Stimulated activated CD4-positive, alpha-beta T cell treated with anti-CD3 and anti-CD28 coated beads, Interleukin-4, amount 100 ng/mL, for 4 hours (primary cell): ENCODE results near the gene MUC21.
"Not testable (repeated sequence)": the region's sequence is repeated elsewhere in the genome, so short reads cannot be mapped to it uniquely, and the experiment has no call there.

Source experiments
- DNase-seq, 2 experiments: peaks; one replicate each; pipeline ENCODE4 v3.0.0-alpha.2; 2020

The MUC21 gene

GRCh38 chr6:30970946-30971345, 12.6 kb upstream of the MUC21 start:
- DNase-seq = no peak

- no peak for DNase-seq
Measured at GRCh38 chr6:30972816-30973215, 10.7 kb upstream of the MUC21 start.

GRCh38 chr6:30974490-30975252, 8.8 kb upstream of the MUC21 start:
- no peak for DNase-seq

GRCh38 chr6:30979141-30979540, 4.4 kb upstream of the MUC21 start:
- no peak for DNase-seq

- DNase-seq = no peak
Measured at GRCh38 chr6:30979690-30980089, 3.8 kb upstream of the MUC21 start.

- DNase-seq = no peak
Measured at GRCh38 chr6:30981942-30982772, 1.4 kb upstream of the MUC21 start.

GRCh38 chr6:30985490-30985889, 2.0 kb downstream of the MUC21 start:
- DNase-seq = no peak

GRCh38 chr6:30987304-30987703, 3.8 kb downstream of the MUC21 start:
- DNase-seq = no peak

- DNase-seq = no peak
Measured at GRCh38 chr6:30988209-30988825, 4.8 kb downstream of the MUC21 start.

- peak in 1 of 2 experiments; percentile 15 for DNase-seq
Measured at GRCh38 chr6:30990422-30991086, 7.0 kb downstream of the MUC21 start.

- DNase-seq = no peak
Measured at GRCh38 chr6:30991891-30992290, 8.4 kb downstream of the MUC21 start.

- no peak for DNase-seq
Measured at GRCh38 chr6:30997301-30997700, 13.8 kb downstream of the MUC21 start.

- DNase-seq = no peak
Measured at GRCh38 chr6:30998785-30999184, 15.3 kb downstream of the MUC21 start.

- DNase-seq = not testable (repeated sequence)
Measured at GRCh38 chr6:31000067-31000860, 16.7 kb downstream of the MUC21 start.

- no peak for DNase-seq
Measured at GRCh38 chr6:31001281-31001888, 17.9 kb downstream of the MUC21 start.

GRCh38 chr6:31002471-31002870, 19.0 kb downstream of the MUC21 start:
- DNase-seq = no peak

- DNase-seq = no peak
Measured at GRCh38 chr6:31004794-31005193, 21.3 kb downstream of the MUC21 start.

GRCh38 chr6:31005249-31006020, 21.9 kb downstream of the MUC21 start:
- DNase-seq = no peak

- DNase-seq = no peak
Measured at GRCh38 chr6:31007694-31008093, 24.2 kb downstream of the MUC21 start.

GRCh38 chr6:31008165-31008564, 24.6 kb downstream of the MUC21 start:
- DNase-seq = no peak

- DNase-seq = no peak
Measured at GRCh38 chr6:31009731-31010130, 26.2 kb downstream of the MUC21 start.
